RWPE1 (cell line): Measurements from ENCODE around the gene CYBC1.

Experiments used
- CTCF ChIA-PET: fragments of 350-600 bp; sonication (Branson Sonifier 250); formaldehyde crosslinking; extraction: SDS; loops from one replicate; lab custom pipeline; 2021; lab: Yijun Ruan, JAX
- POLR2A ChIA-PET: fragments of 400-600 bp; formaldehyde crosslinking; extraction: SDS; loops from one replicate; lab custom pipeline; 2020; ENCODE audit warnings: antibody characterized with exemption; ENCODE audit not compliant: low non-redundant PET; lab: Yijun Ruan, JAX
- DNase-seq: peaks from one replicate; pipeline ENCODE4 v3.0.0; 2012; ENCODE audit warnings: low spot score
- H3K27ac ChIP-seq: fragments of 450-650 bp; 2 replicates; pipeline ENCODE4 v1.5.1; 2017
- CTCF ChIP-seq: fragments of 450-650 bp; conservative IDR thresholded peaks from 2 replicates; pipeline ENCODE4 v1.5.1; 2017; ENCODE audit warnings: low read depth, mild to moderate bottlenecking

CYBC1 gene

GRCh38 chr17:82440991-82441627 lies 9.4 kb downstream of the CYBC1 start:
- no peak for DNase-seq
- POLR2A ChIA-PET = no interaction called here
- TF ChIP-seq CTCF = no peak
- H3K27ac ChIP-seq = peak overlapping the region; percentile 61
- CTCF ChIA-PET = no interaction called here

- CTCF ChIA-PET = no interaction called here
- peak overlapping the region; percentile 7; the same call in 1 of the 2 replicates for H3K27ac ChIP-seq
- DNase-seq = no peak
- POLR2A ChIA-PET = no interaction called here
- no peak for TF ChIP-seq CTCF
Measured at GRCh38 chr17:82440469-82440981, 10.0 kb downstream of the CYBC1 start.

GRCh38 chr17:82439829-82440365 lies 10.7 kb downstream of the CYBC1 start:
- ChIA-PET CTCF (no interaction called here), POLR2A (no interaction called here)
- TF ChIP-seq CTCF = no peak
- no peak for DNase-seq
- H3K27ac ChIP-seq = no peak overlapping the region; the same call in 1 of the 2 replicates

- POLR2A ChIA-PET = interaction anchor here (0.7 kb wide), 1 partner anchor 51 kb away, joined by 3 read pairs; no protein-coding TSS in a partner anchor
- CTCF ChIA-PET = no interaction called here
- TF ChIP-seq CTCF = no peak
Measured at GRCh38 chr17:82439194-82439828, 11.2 kb downstream of the CYBC1 start.

GRCh38 chr17:82438401-82439193 lies 12.0 kb downstream of the CYBC1 start:
- ChIA-PET POLR2A (interaction anchor here (0.7 kb wide), 1 partner anchor 50 kb away, joined by 3 read pairs; no protein-coding TSS in a partner anchor), CTCF (no interaction called here)

More at GRCh38 chr17:82439194-82439828, 11.2 kb downstream of the CYBC1 start:
- DNase-seq = no peak
- peak overlapping the region; percentile 16 for H3K27ac ChIP-seq

More at GRCh38 chr17:82438401-82439193, 12.0 kb downstream of the CYBC1 start:
- no peak for DNase-seq
- no peak for TF ChIP-seq CTCF
- H3K27ac ChIP-seq = peak overlapping the region; percentile 16
